Breast epithelium (tissue), 3 donors: ENCODE measurements around the gene PPL.
"Not testable (repeated sequence)": the region's sequence is repeated elsewhere in the genome, so short reads cannot be mapped to it uniquely, and the experiment has no call there.

Experiments
- POLR2A ChIP-seq: fragments of 450-650 bp; IDR thresholded peaks from one replicate; pipeline ENCODE4 v1.6.1; 2016; ENCODE audit warnings: antibody characterized with exemption, mild to moderate bottlenecking, moderate library complexity
- TF ChIP-seq, protein P1 (sequence below), 3 donors: fragments of 450-650 bp; IDR thresholded peaks; one replicate each; pipeline ENCODE4 v1.5.1; 2016 to 2017; ENCODE audit warnings: antibody characterized with exemption in 3 of 3, mild to moderate bottlenecking in 3 of 3, moderate library complexity in 3 of 3

DNA sequence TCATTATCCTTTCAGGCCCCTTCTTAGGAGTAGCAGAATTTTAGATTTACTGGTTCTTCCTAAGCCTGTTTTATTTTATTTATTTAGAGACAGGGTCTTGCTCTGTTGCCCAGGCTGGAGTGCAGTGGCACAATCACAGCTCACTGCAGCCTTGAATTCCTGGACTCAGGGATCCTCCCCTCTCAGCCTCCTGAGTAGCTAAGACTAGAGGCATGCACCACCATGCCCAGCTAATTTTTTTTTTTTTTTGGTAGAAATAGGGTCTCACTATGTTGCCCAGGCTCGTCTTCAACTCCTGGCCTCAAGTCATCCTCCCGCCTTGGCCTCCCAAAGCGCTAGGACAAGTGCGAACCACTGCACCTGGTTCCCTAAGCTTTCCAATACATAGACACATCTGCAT lies 7.3 kb downstream of the PPL start:
- TF ChIP-seq, protein P1, sequence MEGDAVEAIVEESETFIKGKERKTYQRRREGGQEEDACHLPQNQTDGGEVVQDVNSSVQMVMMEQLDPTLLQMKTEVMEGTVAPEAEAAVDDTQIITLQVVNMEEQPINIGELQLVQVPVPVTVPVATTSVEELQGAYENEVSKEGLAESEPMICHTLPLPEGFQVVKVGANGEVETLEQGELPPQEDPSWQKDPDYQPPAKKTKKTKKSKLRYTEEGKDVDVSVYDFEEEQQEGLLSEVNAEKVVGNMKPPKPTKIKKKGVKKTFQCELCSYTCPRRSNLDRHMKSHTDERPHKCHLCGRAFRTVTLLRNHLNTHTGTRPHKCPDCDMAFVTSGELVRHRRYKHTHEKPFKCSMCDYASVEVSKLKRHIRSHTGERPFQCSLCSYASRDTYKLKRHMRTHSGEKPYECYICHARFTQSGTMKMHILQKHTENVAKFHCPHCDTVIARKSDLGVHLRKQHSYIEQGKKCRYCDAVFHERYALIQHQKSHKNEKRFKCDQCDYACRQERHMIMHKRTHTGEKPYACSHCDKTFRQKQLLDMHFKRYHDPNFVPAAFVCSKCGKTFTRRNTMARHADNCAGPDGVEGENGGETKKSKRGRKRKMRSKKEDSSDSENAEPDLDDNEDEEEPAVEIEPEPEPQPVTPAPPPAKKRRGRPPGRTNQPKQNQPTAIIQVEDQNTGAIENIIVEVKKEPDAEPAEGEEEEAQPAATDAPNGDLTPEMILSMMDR (IDR thresholded peaks at IDR 0.05), result not testable (repeated sequence)
- TF ChIP-seq POLR2A, result not testable (repeated sequence)
